ENCODE data around the gene ASCL5.

ASCL5 gene

GRCh38 chr1:201105688-201106087, 21.3 kb downstream of the ASCL5 start:
- H3K18ac ChIP-seq (ENCODE audit: low read length): no peak overlapping the region
- no peak overlapping the region for H4K8ac ChIP-seq (ENCODE audit: low read depth, low read length)
- H2AK5ac ChIP-seq (ENCODE audit: low read length): no peak overlapping the region
- H2BK120ac ChIP-seq (ENCODE audit: insufficient read depth, low read length, poor library complexity): no peak overlapping the region
- no peaks in the 10 kb centered on the region for H3K9me3 ChIP-seq (ENCODE audit: insufficient read depth, low read depth, low read length)
- DNase-seq: no peak
- H3K79me2 ChIP-seq (ENCODE audit: control insufficient read depth, insufficient read depth, low read length, poor library complexity): no peaks in the 10 kb centered on the region
- no peaks in the 10 kb centered on the region for H3K36me3 ChIP-seq (ENCODE audit: control insufficient read depth in 1 of 2, insufficient read depth in 2 of 2, low read length in 2 of 2)
- no peak overlapping the region for H2BK5ac ChIP-seq (ENCODE audit: low read depth, low read length, poor library complexity)
- H3K27ac ChIP-seq (ENCODE audit: low read depth, low read length): no peak overlapping the region
- H3K14ac ChIP-seq (ENCODE audit: low read length): no peak overlapping the region
- H3K79me1 ChIP-seq (ENCODE audit: low read length): no peaks in the 10 kb centered on the region
- no peak overlapping the region for H3K9ac ChIP-seq (ENCODE audit: low read length)
- H3K23ac ChIP-seq (ENCODE audit: low read length): no peak overlapping the region
- H3K4me2 ChIP-seq (ENCODE audit: low read length): no peak overlapping the region
- no peaks in the 10 kb centered on the region for H3K27me3 ChIP-seq (ENCODE audit: insufficient read depth, low read length)
- no peak overlapping the region for H2BK12ac ChIP-seq (ENCODE audit: low read length)
- WGBS (ENCODE audit: extremely low coverage, insufficient coverage, insufficient read length): no CpG with 5 or more reads among the region's 5 CpGs
- H3K4me3 ChIP-seq (ENCODE audit: low read depth, low read length): no peak overlapping the region
- no peak overlapping the region for H3K4ac ChIP-seq (ENCODE audit: low read depth, low read length)
- H3K4me1 ChIP-seq (ENCODE audit: control insufficient read depth in 1 of 2, insufficient read depth in 2 of 2, low read length in 2 of 2): peaks cover 0 to 4% of the 10 kb centered on the region in 2 experiments
- H4K12ac ChIP-seq (ENCODE audit: low read depth, low read length): no peak overlapping the region
- no peak overlapping the region for H2AFZ ChIP-seq (ENCODE audit: insufficient read depth, low read length, poor library complexity)
- H4K91ac ChIP-seq (ENCODE audit: low read depth, low read length): no peak overlapping the region

- Histone ChIP-seq H4K8ac (ENCODE audit: low read depth, low read length) (no peak overlapping the region), H2AFZ (ENCODE audit: insufficient read depth, low read length, poor library complexity) (no peak overlapping the region), H3K4me3 (ENCODE audit: low read depth, low read length) (no peak overlapping the region), H3K36me3 (ENCODE audit: control insufficient read depth in 1 of 2, insufficient read depth in 2 of 2, low read length in 2 of 2) (no peaks in the 10 kb centered on the region), H3K27ac (ENCODE audit: low read depth, low read length) (no peak overlapping the region), H3K4me1 (ENCODE audit: control insufficient read depth in 1 of 2, insufficient read depth in 2 of 2, low read length in 2 of 2) (no peaks in the 10 kb centered on the region), H3K23ac (ENCODE audit: low read length) (no peak overlapping the region), H2BK120ac (ENCODE audit: insufficient read depth, low read length, poor library complexity) (no peak overlapping the region), H2BK12ac (ENCODE audit: low read length) (no peak overlapping the region), H3K18ac (ENCODE audit: low read length) (no peak overlapping the region), H3K4ac (ENCODE audit: low read depth, low read length) (no peak overlapping the region), H2BK5ac (ENCODE audit: low read depth, low read length, poor library complexity) (no peak overlapping the region), H4K12ac (ENCODE audit: low read depth, low read length) (no peak overlapping the region), H4K91ac (ENCODE audit: low read depth, low read length) (no peak overlapping the region), H3K9ac (ENCODE audit: low read length) (no peak overlapping the region), H3K4me2 (ENCODE audit: low read length) (no peak overlapping the region), H3K14ac (ENCODE audit: low read length) (no peak overlapping the region), H3K79me1 (ENCODE audit: low read length) (no peaks in the 10 kb centered on the region), H2AK5ac (ENCODE audit: low read length) (no peak overlapping the region), H3K79me2 (ENCODE audit: control insufficient read depth, insufficient read depth, low read length, poor library complexity) (no peaks in the 10 kb centered on the region), H3K9me3 (ENCODE audit: insufficient read depth, low read depth, low read length) (no peaks in the 10 kb centered on the region), H3K27me3 (ENCODE audit: insufficient read depth, low read length) (no peaks in the 10 kb centered on the region)
- WGBS (ENCODE audit: extremely low coverage, insufficient coverage, insufficient read length): no CpG with 5 or more reads among the region's 1 CpG
- no peak for DNase-seq
Measured at GRCh38 chr1:201104141-201104540, 22.8 kb downstream of the ASCL5 start.

GRCh38 chr1:201103666-201104065, 23.3 kb downstream of the ASCL5 start:
- H4K12ac ChIP-seq (ENCODE audit: low read depth, low read length): no peak overlapping the region
- no peak overlapping the region for H3K14ac ChIP-seq (ENCODE audit: low read length)
- no peak overlapping the region for H2AK5ac ChIP-seq (ENCODE audit: low read length)
- no peaks in the 10 kb centered on the region for H3K79me1 ChIP-seq (ENCODE audit: low read length)
- H2BK12ac ChIP-seq (ENCODE audit: low read length): no peak overlapping the region
- no peak for DNase-seq
- no peak overlapping the region for H2BK120ac ChIP-seq (ENCODE audit: insufficient read depth, low read length, poor library complexity)
- H4K8ac ChIP-seq (ENCODE audit: low read depth, low read length): no peak overlapping the region
- no peaks in the 10 kb centered on the region for H3K27me3 ChIP-seq (ENCODE audit: insufficient read depth, low read length)
- H2BK5ac ChIP-seq (ENCODE audit: low read depth, low read length, poor library complexity): no peak overlapping the region
- no peaks in the 10 kb centered on the region for H3K79me2 ChIP-seq (ENCODE audit: control insufficient read depth, insufficient read depth, low read length, poor library complexity)
- H3K27ac ChIP-seq (ENCODE audit: low read depth, low read length): no peak overlapping the region
- no peak overlapping the region for H2AFZ ChIP-seq (ENCODE audit: insufficient read depth, low read length, poor library complexity)
- H3K18ac ChIP-seq (ENCODE audit: low read length): no peak overlapping the region
- H3K9ac ChIP-seq (ENCODE audit: low read length): no peak overlapping the region
- no CpG with 5 or more reads among the region's 9 CpGs for WGBS (ENCODE audit: extremely low coverage, insufficient coverage, insufficient read length)
- H3K36me3 ChIP-seq (ENCODE audit: control insufficient read depth in 1 of 2, insufficient read depth in 2 of 2, low read length in 2 of 2): no peaks in the 10 kb centered on the region
- no peak overlapping the region for H3K4me2 ChIP-seq (ENCODE audit: low read length)
- no peak overlapping the region for H3K4me3 ChIP-seq (ENCODE audit: low read depth, low read length)
- H3K9me3 ChIP-seq (ENCODE audit: insufficient read depth, low read depth, low read length): no peaks in the 10 kb centered on the region
- no peak overlapping the region for H3K23ac ChIP-seq (ENCODE audit: low read length)
- no peak overlapping the region for H4K91ac ChIP-seq (ENCODE audit: low read depth, low read length)
- no peak overlapping the region for H3K4ac ChIP-seq (ENCODE audit: low read depth, low read length)
- H3K4me1 ChIP-seq (ENCODE audit: control insufficient read depth in 1 of 2, insufficient read depth in 2 of 2, low read length in 2 of 2): no peaks in the 10 kb centered on the region

- no peak overlapping the region for H3K4me2 ChIP-seq (ENCODE audit: low read length)
- no peak overlapping the region for H3K4ac ChIP-seq (ENCODE audit: low read depth, low read length)
- no peaks in the 10 kb centered on the region for H3K4me1 ChIP-seq (ENCODE audit: control insufficient read depth in 1 of 2, insufficient read depth in 2 of 2, low read length in 2 of 2)
- H4K91ac ChIP-seq (ENCODE audit: low read depth, low read length): no peak overlapping the region
- no peak overlapping the region for H3K9ac ChIP-seq (ENCODE audit: low read length)
- H2BK120ac ChIP-seq (ENCODE audit: insufficient read depth, low read length, poor library complexity): no peak overlapping the region
- H3K36me3 ChIP-seq (ENCODE audit: control insufficient read depth in 1 of 2, insufficient read depth in 2 of 2, low read length in 2 of 2): no peaks in the 10 kb centered on the region
- H3K4me3 ChIP-seq (ENCODE audit: low read depth, low read length): no peak overlapping the region
- H4K8ac ChIP-seq (ENCODE audit: low read depth, low read length): no peak overlapping the region
- no peak overlapping the region for H3K18ac ChIP-seq (ENCODE audit: low read length)
- H3K23ac ChIP-seq (ENCODE audit: low read length): no peak overlapping the region
- no peak overlapping the region for H2AK5ac ChIP-seq (ENCODE audit: low read length)
- no peaks in the 10 kb centered on the region for H3K79me2 ChIP-seq (ENCODE audit: control insufficient read depth, insufficient read depth, low read length, poor library complexity)
- no peak overlapping the region for H2BK5ac ChIP-seq (ENCODE audit: low read depth, low read length, poor library complexity)
- no peak overlapping the region for H4K12ac ChIP-seq (ENCODE audit: low read depth, low read length)
- no peak overlapping the region for H3K14ac ChIP-seq (ENCODE audit: low read length)
- peaks cover 2% of the 10 kb centered on the region for H3K9me3 ChIP-seq (ENCODE audit: insufficient read depth, low read depth, low read length)
- no CpG with 5 or more reads among the region's 12 CpGs for WGBS (ENCODE audit: extremely low coverage, insufficient coverage, insufficient read length)
- no peak overlapping the region for H2BK12ac ChIP-seq (ENCODE audit: low read length)
- DNase-seq: no peak
- H3K27me3 ChIP-seq (ENCODE audit: insufficient read depth, low read length): no peaks in the 10 kb centered on the region
- no peak overlapping the region for H2AFZ ChIP-seq (ENCODE audit: insufficient read depth, low read length, poor library complexity)
- no peaks in the 10 kb centered on the region for H3K79me1 ChIP-seq (ENCODE audit: low read length)
- no peak overlapping the region for H3K27ac ChIP-seq (ENCODE audit: low read depth, low read length)
Measured at GRCh38 chr1:201100169-201100930, 26.6 kb downstream of the ASCL5 start.
